Measurements from ENCODE around the gene ARHGEF6.

ARHGEF6 gene

GRCh38 chrX:136623396-136623795 is 157.3 kb downstream of the ARHGEF6 start (continued):
- TF ChIP-seq ZBTB20 (tag by site-specific recombination; IDR thresholded peaks at IDR 0.05) (no peak), ZNF513 (tag by site-specific recombination; IDR thresholded peaks at IDR 0.05) (no peak), ZNF341 (tag by site-specific recombination; IDR thresholded peaks at IDR 0.05; ENCODE audit: low read depth) (no peak), KLF7 (tag by site-specific recombination; IDR thresholded peaks at IDR 0.05; ENCODE audit: borderline replicate concordance) (no peak), ZXDB (tag by site-specific recombination; IDR thresholded peaks at IDR 0.05) (no peak), ZNF266 (tag by site-specific recombination; IDR thresholded peaks at IDR 0.05; ENCODE audit: low read depth) (no peak), EGR2 (tag by site-specific recombination; IDR thresholded peaks at IDR 0.05; ENCODE audit: low read depth) (no peak)

DNA sequence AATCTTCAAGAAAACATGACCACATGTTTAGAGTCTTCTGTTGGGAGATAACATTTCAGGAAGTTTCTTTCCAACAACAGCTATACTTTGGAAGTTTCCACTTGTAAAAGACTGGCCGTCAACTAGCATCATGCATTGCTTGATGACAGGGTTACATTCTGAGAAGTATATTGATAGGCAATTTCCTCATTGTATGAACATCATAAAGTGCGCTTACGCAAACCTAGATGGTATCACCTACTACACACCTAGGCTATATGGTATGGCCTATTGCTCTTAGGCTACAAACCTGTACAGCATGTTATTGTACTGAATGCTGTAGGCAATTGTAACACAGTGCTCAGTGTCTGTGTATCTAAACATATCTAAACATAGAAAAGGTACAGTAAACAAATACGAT is 158.2 kb downstream of the ARHGEF6 start:
- TF ChIP-seq, protein P1, sequence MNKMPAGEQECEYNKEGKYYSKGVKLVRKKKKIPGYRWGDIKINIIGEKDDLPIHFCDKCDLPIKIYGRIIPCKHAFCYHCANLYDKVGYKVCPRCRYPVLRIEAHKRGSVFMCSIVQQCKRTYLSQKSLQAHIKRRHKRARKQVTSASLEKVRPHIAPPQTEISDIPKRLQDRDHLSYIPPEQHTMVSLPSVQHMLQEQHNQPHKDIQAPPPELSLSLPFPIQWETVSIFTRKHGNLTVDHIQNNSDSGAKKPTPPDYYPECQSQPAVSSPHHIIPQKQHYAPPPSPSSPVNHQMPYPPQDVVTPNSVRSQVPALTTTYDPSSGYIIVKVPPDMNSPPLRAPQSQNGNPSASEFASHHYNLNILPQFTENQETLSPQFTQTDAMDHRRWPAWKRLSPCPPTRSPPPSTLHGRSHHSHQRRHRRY (tag by site-specific recombination; IDR thresholded peaks at IDR 0.05), result no peak
- TF ChIP-seq ZNF18 (tag by site-specific recombination; IDR thresholded peaks at IDR 0.05) (no peak), GLI4 (tag by site-specific recombination; IDR thresholded peaks at IDR 0.05) (no peak), REPIN1 (tag by site-specific recombination; IDR thresholded peaks at IDR 0.05; ENCODE audit: low read depth) (no peak), EGR2 (tag by site-specific recombination; IDR thresholded peaks at IDR 0.05; ENCODE audit: low read depth) (no peak), ZNF521 (tag by site-specific recombination; IDR thresholded peaks at IDR 0.05) (no peak), ZNF473 (tag by site-specific recombination; IDR thresholded peaks at IDR 0.05) (no peak), KLF1 (tag by site-specific recombination; IDR thresholded peaks at IDR 0.05) (no peak), ZNF214 (tag by site-specific recombination; IDR thresholded peaks at IDR 0.05; ENCODE audit: borderline replicate concordance) (no peak), ZNF623 (tag by site-specific recombination; IDR thresholded peaks at IDR 0.05) (no peak), ZNF549 (tag by site-specific recombination; IDR thresholded peaks at IDR 0.05) (no peak), ZNF24 (tag by site-specific recombination; IDR thresholded peaks at IDR 0.05) (no peak)
- TF ChIP-seq, protein P2, sequence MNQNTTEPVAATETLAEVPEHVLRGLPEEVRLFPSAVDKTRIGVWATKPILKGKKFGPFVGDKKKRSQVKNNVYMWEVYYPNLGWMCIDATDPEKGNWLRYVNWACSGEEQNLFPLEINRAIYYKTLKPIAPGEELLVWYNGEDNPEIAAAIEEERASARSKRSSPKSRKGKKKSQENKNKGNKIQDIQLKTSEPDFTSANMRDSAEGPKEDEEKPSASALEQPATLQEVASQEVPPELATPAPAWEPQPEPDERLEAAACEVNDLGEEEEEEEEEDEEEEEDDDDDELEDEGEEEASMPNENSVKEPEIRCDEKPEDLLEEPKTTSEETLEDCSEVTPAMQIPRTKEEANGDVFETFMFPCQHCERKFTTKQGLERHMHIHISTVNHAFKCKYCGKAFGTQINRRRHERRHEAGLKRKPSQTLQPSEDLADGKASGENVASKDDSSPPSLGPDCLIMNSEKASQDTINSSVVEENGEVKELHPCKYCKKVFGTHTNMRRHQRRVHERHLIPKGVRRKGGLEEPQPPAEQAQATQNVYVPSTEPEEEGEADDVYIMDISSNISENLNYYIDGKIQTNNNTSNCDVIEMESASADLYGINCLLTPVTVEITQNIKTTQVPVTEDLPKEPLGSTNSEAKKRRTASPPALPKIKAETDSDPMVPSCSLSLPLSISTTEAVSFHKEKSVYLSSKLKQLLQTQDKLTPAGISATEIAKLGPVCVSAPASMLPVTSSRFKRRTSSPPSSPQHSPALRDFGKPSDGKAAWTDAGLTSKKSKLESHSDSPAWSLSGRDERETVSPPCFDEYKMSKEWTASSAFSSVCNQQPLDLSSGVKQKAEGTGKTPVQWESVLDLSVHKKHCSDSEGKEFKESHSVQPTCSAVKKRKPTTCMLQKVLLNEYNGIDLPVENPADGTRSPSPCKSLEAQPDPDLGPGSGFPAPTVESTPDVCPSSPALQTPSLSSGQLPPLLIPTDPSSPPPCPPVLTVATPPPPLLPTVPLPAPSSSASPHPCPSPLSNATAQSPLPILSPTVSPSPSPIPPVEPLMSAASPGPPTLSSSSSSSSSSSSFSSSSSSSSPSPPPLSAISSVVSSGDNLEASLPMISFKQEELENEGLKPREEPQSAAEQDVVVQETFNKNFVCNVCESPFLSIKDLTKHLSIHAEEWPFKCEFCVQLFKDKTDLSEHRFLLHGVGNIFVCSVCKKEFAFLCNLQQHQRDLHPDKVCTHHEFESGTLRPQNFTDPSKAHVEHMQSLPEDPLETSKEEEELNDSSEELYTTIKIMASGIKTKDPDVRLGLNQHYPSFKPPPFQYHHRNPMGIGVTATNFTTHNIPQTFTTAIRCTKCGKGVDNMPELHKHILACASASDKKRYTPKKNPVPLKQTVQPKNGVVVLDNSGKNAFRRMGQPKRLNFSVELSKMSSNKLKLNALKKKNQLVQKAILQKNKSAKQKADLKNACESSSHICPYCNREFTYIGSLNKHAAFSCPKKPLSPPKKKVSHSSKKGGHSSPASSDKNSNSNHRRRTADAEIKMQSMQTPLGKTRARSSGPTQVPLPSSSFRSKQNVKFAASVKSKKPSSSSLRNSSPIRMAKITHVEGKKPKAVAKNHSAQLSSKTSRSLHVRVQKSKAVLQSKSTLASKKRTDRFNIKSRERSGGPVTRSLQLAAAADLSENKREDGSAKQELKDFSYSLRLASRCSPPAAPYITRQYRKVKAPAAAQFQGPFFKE (tag by site-specific recombination; IDR thresholded peaks at IDR 0.05; ENCODE audit: borderline replicate concordance), result no peak
- TF ChIP-seq, protein P3, sequence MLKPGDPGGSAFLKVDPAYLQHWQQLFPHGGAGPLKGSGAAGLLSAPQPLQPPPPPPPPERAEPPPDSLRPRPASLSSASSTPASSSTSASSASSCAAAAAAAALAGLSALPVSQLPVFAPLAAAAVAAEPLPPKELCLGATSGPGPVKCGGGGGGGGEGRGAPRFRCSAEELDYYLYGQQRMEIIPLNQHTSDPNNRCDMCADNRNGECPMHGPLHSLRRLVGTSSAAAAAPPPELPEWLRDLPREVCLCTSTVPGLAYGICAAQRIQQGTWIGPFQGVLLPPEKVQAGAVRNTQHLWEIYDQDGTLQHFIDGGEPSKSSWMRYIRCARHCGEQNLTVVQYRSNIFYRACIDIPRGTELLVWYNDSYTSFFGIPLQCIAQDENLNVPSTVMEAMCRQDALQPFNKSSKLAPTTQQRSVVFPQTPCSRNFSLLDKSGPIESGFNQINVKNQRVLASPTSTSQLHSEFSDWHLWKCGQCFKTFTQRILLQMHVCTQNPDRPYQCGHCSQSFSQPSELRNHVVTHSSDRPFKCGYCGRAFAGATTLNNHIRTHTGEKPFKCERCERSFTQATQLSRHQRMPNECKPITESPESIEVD (tag by site-specific recombination; IDR thresholded peaks at IDR 0.05), result no peak
- TF ChIP-seq, protein P4, sequence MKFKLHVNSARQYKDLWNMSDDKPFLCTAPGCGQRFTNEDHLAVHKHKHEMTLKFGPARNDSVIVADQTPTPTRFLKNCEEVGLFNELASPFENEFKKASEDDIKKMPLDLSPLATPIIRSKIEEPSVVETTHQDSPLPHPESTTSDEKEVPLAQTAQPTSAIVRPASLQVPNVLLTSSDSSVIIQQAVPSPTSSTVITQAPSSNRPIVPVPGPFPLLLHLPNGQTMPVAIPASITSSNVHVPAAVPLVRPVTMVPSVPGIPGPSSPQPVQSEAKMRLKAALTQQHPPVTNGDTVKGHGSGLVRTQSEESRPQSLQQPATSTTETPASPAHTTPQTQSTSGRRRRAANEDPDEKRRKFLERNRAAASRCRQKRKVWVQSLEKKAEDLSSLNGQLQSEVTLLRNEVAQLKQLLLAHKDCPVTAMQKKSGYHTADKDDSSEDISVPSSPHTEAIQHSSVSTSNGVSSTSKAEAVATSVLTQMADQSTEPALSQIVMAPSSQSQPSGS (tag by site-specific recombination; IDR thresholded peaks at IDR 0.05; ENCODE audit: low read depth), result no peak
- TF ChIP-seq, protein P5, sequence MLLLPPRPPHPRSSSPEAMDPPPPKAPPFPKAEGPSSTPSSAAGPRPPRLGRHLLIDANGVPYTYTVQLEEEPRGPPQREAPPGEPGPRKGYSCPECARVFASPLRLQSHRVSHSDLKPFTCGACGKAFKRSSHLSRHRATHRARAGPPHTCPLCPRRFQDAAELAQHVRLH (tag by site-specific recombination; IDR thresholded peaks at IDR 0.05), result no peak
- POLR2A ChIA-PET, result no interaction called here
- H3K36me3 ChIP-seq (ENCODE audit: control insufficient read depth in 2 of 2, insufficient read depth in 1 of 2, low read length in 2 of 2), result no peaks in the 10 kb centered on the region
- H3K27ac ChIP-seq (ENCODE audit: extremely low read depth, low read depth, low read length), result no peak overlapping the region
- no peaks in the 10 kb centered on the region for H3K4me1 ChIP-seq (ENCODE audit: control insufficient read depth, insufficient read depth, low read length)
- no peak overlapping the region for H3K4me3 ChIP-seq (ENCODE audit: low read depth, low read length)
- no peaks in the 10 kb centered on the region; the same call in 1 of the 2 replicates for H3K9me3 ChIP-seq (ENCODE audit: control insufficient read depth, insufficient read depth, low read depth, low read length)
- CTCF ChIA-PET, result interaction anchor here (0.6 kb wide), 2 partner anchors 10 to 104 kb away, joined by 3 read pairs; no protein-coding TSS in a partner anchor

Measured in HEK293 (cell line).